Type B pancreatic cell (in vitro differentiated cells): ENCODE results near the gene MAP2K1. TPM values are rescaled to one million over a fixed set of nuclear protein-coding genes. Genes with fewer than 3 reads are reported as not detected.
"Not testable (repeated sequence)": the region's sequence is repeated elsewhere in the genome, so short reads cannot be mapped to it uniquely, and the experiment has no call there.

Experiments used
- DNase-seq: peaks from one replicate; pipeline ENCODE4 v3.0.0; 2021; ENCODE audit warnings: mixed read lengths; ENCODE audit not compliant: unreplicated experiment; ENCODE audit errors: extremely low spot score
- H3K27ac Mint-ChIP-seq: 2 replicates; pipeline ENCODE4 v1.8.0; 2021; ENCODE audit warnings: mild to moderate bottlenecking, mixed read lengths
- H3K27me3 Mint-ChIP-seq: 2 replicates; pipeline ENCODE4 v1.8.0; 2021; ENCODE audit warnings: mixed read lengths
- H3K36me3 Mint-ChIP-seq: 2 replicates; pipeline ENCODE4 v1.8.0; 2021; ENCODE audit warnings: mixed read lengths
- H3K4me1 Mint-ChIP-seq: one replicate; pipeline ENCODE4 v1.8.0; 2021; ENCODE audit warnings: mixed read lengths; ENCODE audit not compliant: unreplicated experiment
- H3K4me3 Mint-ChIP-seq: 2 replicates; pipeline ENCODE4 v1.8.0; 2021; ENCODE audit warnings: mild to moderate bottlenecking, mixed read lengths
- H3K9me3 Mint-ChIP-seq: 2 replicates; pipeline ENCODE4 v1.8.0; 2021; ENCODE audit warnings: mixed read lengths
- long read RNA-seq: library from polyadenylated mRNA; unstranded; transcript quantifications from one replicate; pipeline ENCODE4 v2.0.0, GENCODE V29; 2020
- total RNA-seq: library from RNA; stranded (reverse); gene quantifications from 2 replicates; pipeline ENCODE4 v1.2.1, GENCODE V29; 2021; ENCODE audit warnings: low replicate concordance
- TF ChIP-seq, protein P1 (sequence below): fragments of 200-600 bp; sonication (generic); conservative IDR thresholded peaks from 2 replicates; pipeline ENCODE4 v1.5.0; 2021; ENCODE audit warnings: antibody characterized with exemption, mild to moderate bottlenecking

MAP2K1 gene
- 27.5 and 33.8 TPM in 2 replicates for total RNA-seq
- long read RNA-seq, partial matches to known transcripts: 4 of 4 reads
- long read RNA-seq, other reads (novel, unspliced or antisense): 0 of 4 reads

- peak within 1 kb of the TSS; percentile 95 for H3K4me3 Mint-ChIP-seq
- DNase-seq: peak; percentile 97
- H3K36me3 Mint-ChIP-seq: peaks cover 4% of the 10 kb centered on the region
- peaks cover 15% of the 10 kb centered on the region for H3K4me1 Mint-ChIP-seq
- no peaks in the 10 kb centered on the region for H3K27me3 Mint-ChIP-seq
- TF ChIP-seq, protein P1, sequence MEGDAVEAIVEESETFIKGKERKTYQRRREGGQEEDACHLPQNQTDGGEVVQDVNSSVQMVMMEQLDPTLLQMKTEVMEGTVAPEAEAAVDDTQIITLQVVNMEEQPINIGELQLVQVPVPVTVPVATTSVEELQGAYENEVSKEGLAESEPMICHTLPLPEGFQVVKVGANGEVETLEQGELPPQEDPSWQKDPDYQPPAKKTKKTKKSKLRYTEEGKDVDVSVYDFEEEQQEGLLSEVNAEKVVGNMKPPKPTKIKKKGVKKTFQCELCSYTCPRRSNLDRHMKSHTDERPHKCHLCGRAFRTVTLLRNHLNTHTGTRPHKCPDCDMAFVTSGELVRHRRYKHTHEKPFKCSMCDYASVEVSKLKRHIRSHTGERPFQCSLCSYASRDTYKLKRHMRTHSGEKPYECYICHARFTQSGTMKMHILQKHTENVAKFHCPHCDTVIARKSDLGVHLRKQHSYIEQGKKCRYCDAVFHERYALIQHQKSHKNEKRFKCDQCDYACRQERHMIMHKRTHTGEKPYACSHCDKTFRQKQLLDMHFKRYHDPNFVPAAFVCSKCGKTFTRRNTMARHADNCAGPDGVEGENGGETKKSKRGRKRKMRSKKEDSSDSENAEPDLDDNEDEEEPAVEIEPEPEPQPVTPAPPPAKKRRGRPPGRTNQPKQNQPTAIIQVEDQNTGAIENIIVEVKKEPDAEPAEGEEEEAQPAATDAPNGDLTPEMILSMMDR: peak; percentile 66
- H3K9me3 Mint-ChIP-seq: no peaks in the 10 kb centered on the region
- H3K27ac Mint-ChIP-seq: peak within 1 kb of the TSS; percentile 95
Observed at GRCh38 chr15:66386204-66387123, at the start of gene MAP2K1. Gene MAP2K1, plus strand, starts transcription at chr15:66386912. Its CDS starts 436 bp downstream, at chr15:66387348.

GRCh38 chr15:66348530-66348929 is 38.2 kb upstream of the MAP2K1 start:
- not testable (repeated sequence) for H3K4me1 Mint-ChIP-seq, H3K27me3 Mint-ChIP-seq, DNase-seq, H3K4me3 Mint-ChIP-seq, H3K9me3 Mint-ChIP-seq, H3K27ac Mint-ChIP-seq
- H3K36me3 Mint-ChIP-seq: peaks cover 18% of the 10 kb centered on the region

GRCh38 chr15:66356077-66356358 is 30.7 kb upstream of the MAP2K1 start:
- H3K27me3 Mint-ChIP-seq: no peaks in the 10 kb centered on the region
- peaks cover 17% of the 10 kb centered on the region for H3K4me1 Mint-ChIP-seq
- peaks cover 13% of the 10 kb centered on the region for H3K36me3 Mint-ChIP-seq
- H3K4me3 Mint-ChIP-seq: peak overlapping the region; percentile 95
- no peaks in the 10 kb centered on the region for H3K9me3 Mint-ChIP-seq
- peak overlapping the region; percentile 83 for H3K27ac Mint-ChIP-seq
- TF ChIP-seq, protein P1: no peak
- DNase-seq: no peak

GRCh38 chr15:66356359-66357236 is 30.1 kb upstream of the MAP2K1 start, which contains the start of gene TIPIN:
Gene TIPIN, minus strand, starts transcription at chr15:66356685. Its CDS starts 3,738 bp downstream, at chr15:66352947.
- DNase-seq: peak; percentile 97
- peaks cover 13% of the 10 kb centered on the region for H3K36me3 Mint-ChIP-seq
- TF ChIP-seq, protein P1: no peak
- H3K4me3 Mint-ChIP-seq: peak within 1 kb of the TSS; percentile 95
- H3K27me3 Mint-ChIP-seq: no peaks in the 10 kb centered on the region
- H3K9me3 Mint-ChIP-seq: no peaks in the 10 kb centered on the region
- peaks cover 17% of the 10 kb centered on the region for H3K4me1 Mint-ChIP-seq
- H3K27ac Mint-ChIP-seq: peak within 1 kb of the TSS; percentile 83

DNA sequence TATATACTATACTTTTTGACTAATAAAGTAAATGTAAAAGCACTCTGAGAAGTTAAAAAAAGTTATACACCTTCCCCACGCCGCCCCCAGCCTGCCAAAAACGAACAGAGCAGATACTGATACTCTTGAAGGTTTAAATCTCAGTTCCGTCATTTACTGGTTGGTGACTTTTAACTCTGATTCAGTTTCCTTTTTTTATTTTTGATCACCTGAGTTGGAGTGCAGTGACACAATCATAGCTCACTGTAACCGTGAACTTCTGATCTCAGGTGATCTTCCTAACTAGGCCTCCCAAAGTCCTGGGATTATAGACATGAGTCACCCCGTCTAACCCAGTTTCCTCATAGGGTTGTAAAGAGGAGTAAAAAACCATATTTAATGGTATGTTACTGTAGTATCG is 27.0 kb upstream of the MAP2K1 start:
- no peaks in the 10 kb centered on the region for H3K27me3 Mint-ChIP-seq
- H3K4me3 Mint-ChIP-seq: peak overlapping the region; percentile 62
- peaks cover 17% of the 10 kb centered on the region for H3K4me1 Mint-ChIP-seq
- H3K27ac Mint-ChIP-seq: no peak overlapping the region
- no peaks in the 10 kb centered on the region for H3K9me3 Mint-ChIP-seq
- DNase-seq: no peak
- H3K36me3 Mint-ChIP-seq: no peaks in the 10 kb centered on the region
- TF ChIP-seq, protein P1: no peak

- H3K36me3 Mint-ChIP-seq, H3K4me3 Mint-ChIP-seq, H3K27ac Mint-ChIP-seq, H3K9me3 Mint-ChIP-seq, H3K4me1 Mint-ChIP-seq, H3K27me3 Mint-ChIP-seq, DNase-seq: not testable (repeated sequence)
Observed at GRCh38 chr15:66361745-66362460, 24.8 kb upstream of the MAP2K1 start.
